Measurements from ENCODE around the gene OLFM4.

The OLFM4 gene

GRCh38 chr13:53014495-53015443 is 13.8 kb upstream of the OLFM4 start:
- DNase-seq (ENCODE audit: low read depth): no peak

- no peak for DNase-seq (ENCODE audit: low read depth)
Observed at GRCh38 chr13:53015971-53016370, 12.6 kb upstream of the OLFM4 start.

- DNase-seq (ENCODE audit: low read depth): no peak
Observed at GRCh38 chr13:53017433-53017970, 11.1 kb upstream of the OLFM4 start.

GRCh38 chr13:53018690-53019647 is 9.6 kb upstream of the OLFM4 start:
- DNase-seq (ENCODE audit: low read depth): no peak

GRCh38 chr13:53020764-53021335 is 7.8 kb upstream of the OLFM4 start:
- DNase-seq (ENCODE audit: low read depth): no peak

GRCh38 chr13:53023246-53023645 is 5.4 kb upstream of the OLFM4 start:
- DNase-seq (ENCODE audit: low read depth): no peak

GRCh38 chr13:53028063-53028462 is 550 bp upstream of the OLFM4 start:
- DNase-seq (ENCODE audit: low read depth): no peak

- no peak for DNase-seq (ENCODE audit: low read depth)
Observed at GRCh38 chr13:53032849-53033248, 4.2 kb downstream of the OLFM4 start.

- DNase-seq (ENCODE audit: low read depth): no peak
Observed at GRCh38 chr13:53038993-53039392, 10.4 kb downstream of the OLFM4 start.

GRCh38 chr13:53041968-53042516 is 13.4 kb downstream of the OLFM4 start:
- DNase-seq (ENCODE audit: low read depth): no peak

GRCh38 chr13:53042877-53043276 is 14.3 kb downstream of the OLFM4 start:
- DNase-seq (ENCODE audit: low read depth): no peak

- no peak for DNase-seq (ENCODE audit: low read depth)
Observed at GRCh38 chr13:53043398-53043797, 14.8 kb downstream of the OLFM4 start.

GRCh38 chr13:53045189-53045588 is 16.6 kb downstream of the OLFM4 start:
- DNase-seq (ENCODE audit: low read depth): no peak

GRCh38 chr13:53048880-53049279 is 20.3 kb downstream of the OLFM4 start:
- no peak for DNase-seq (ENCODE audit: low read depth)

- no peak for DNase-seq (ENCODE audit: low read depth)
Observed at GRCh38 chr13:53050151-53050550, 21.5 kb downstream of the OLFM4 start.

- no peak for DNase-seq (ENCODE audit: low read depth)
Observed at GRCh38 chr13:53052675-53053074, 24.1 kb downstream of the OLFM4 start.

GRCh38 chr13:53054569-53054968 is 26.0 kb downstream of the OLFM4 start:
- no peak for DNase-seq (ENCODE audit: low read depth)

- DNase-seq (ENCODE audit: low read depth): no peak
Observed at GRCh38 chr13:53058065-53058679, 29.6 kb downstream of the OLFM4 start.

GRCh38 chr13:53060840-53061490 is 32.4 kb downstream of the OLFM4 start:
- no peak for DNase-seq (ENCODE audit: low read depth)

- no peak for DNase-seq (ENCODE audit: low read depth)
Observed at GRCh38 chr13:53064731-53065130, 36.1 kb downstream of the OLFM4 start.

GRCh38 chr13:53066411-53066810 is 37.8 kb downstream of the OLFM4 start:
- no peak for DNase-seq (ENCODE audit: low read depth)
